ENCODE measurements around the gene CDK5RAP3.

The CDK5RAP3 gene

DNA sequence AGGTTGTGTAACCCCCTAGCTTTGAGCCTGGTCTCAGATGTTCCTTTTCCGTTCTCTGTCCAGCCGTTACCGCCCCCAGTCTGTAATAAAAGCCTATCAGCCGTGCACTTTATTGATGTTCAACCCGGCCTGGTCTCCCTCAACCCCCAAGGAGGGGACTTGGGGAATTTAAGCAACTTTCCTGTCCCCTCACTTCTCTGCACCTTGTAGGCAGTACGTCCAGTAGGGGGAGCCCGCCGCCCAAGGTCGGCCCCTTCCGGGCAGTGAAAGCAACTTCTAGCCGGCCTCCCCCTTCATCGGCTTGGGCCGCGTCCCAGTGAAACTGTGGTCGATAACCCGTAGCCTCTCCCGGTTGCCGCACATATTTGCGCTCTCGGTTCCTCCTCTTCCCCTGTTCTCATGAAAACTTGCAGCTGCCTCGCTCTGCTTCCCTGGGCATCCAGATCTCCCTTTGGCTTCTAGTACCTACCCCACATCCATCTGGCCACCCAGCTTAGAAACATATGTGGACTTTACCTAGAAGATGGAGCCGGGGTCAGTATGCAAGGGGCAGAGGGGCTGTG, 21.6 kb upstream of the CDK5RAP3 start:
- DNase-seq (ENCODE audit: low spot score) (peak; percentile 55), FAIRE-seq (no peak)

DNA sequence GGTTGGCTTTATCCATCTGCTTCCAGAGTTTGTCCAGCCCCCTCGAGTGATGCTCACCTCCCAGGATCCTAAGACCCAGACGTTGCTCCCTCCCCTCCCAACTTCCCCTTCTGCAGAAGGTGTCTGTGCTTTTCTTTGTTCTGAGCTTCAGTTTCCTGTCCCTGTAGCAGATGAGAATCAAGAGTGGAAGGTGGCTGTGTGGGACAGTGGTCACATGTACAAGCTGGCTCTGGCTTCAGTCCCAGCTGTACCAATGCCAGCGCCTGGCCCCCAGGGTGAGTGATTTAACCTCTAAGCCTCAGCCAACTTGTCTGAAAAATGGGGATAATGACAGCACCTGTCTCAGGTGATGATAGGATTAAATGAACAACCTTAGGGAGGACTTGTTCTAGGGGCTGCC, 21.0 kb upstream of the CDK5RAP3 start:
- DNase-seq (ENCODE audit: low spot score) (no peak), FAIRE-seq (no peak)

DNA sequence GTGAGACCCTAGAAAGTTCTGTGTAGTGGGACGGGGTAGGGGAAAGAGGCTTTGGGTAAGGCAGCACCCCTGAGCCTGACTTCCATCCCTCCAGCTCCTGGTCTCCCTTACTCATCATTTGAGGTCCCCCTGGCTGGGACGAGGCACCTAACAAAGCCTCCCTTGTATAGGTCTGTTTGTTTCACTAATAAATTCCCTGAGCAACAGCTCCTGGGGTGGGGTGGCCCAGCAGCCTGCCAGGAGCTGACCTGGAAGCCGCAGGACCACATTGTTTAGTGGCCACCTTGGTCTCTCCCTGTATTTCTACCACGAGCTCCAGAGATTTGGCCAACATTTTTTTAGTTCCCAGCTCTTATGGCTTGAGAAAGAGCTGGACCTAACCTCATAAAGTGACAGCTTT, 20.5 kb upstream of the CDK5RAP3 start:
- DNase-seq (ENCODE audit: low spot score) (no peak), FAIRE-seq (no peak)

DNA sequence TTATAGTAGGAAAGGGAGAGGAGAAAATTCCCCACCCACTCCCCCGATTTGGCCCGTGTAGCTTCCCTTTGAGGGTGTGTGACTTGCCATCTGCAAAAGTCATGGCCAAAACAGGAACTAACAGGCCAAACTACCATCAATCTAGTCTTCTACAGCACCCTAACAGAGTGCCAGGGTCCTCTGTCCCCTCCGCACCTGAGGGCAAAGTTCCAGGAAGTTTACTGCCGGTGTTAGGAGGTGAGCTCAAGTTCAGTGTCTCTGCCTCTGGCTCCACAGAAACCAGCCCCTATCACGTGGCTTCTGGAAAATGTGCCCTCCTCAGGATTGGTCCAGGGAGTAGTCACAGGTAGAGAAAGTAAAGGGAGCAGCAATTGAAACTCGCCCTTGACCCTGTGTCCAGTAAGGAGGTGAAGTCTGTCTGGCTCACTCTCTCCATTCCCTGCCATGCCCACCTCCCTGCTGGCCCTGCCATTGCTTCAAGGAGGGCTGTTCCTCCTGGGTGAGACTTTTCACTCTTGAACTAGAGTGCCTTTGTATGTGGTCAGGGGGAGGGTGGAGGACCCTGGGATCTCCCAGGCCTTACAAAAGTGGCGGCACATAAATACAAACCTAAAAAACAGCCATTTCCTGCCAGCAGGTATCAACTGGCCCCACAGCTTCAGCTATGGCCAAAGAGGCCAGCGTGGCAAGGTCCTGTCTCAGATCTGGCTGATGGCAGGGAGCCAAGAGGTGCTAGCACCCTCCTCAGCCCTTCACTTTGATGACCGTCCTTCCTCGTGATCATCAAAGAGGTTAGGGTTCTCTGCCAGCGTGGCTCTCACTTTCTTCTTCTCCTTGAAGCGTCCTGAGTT, 18.5 kb upstream of the CDK5RAP3 start:
- DNase-seq (ENCODE audit: low spot score) (no peak), FAIRE-seq (no peak)

DNA sequence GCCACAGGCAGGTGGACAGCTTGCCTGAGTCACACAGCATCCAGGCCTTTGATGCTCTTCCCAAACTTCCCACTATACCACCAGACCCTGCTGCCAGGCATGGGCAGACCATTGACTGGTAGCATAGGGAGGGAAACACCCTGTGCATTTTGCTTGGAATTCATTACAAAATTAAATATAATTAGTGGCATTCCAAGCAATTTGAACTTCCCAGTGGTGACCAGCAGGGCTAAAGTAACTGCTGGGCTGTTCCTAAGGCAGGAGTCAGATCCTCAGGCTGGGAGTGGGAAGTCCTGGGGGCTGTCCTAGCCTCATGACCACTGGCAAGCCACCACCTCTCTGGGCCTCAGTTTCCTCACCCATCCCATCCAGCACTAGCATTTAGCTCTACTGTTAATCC, 17.0 kb upstream of the CDK5RAP3 start:
- DNase-seq (ENCODE audit: low spot score) (no peak), FAIRE-seq (no peak)

DNA sequence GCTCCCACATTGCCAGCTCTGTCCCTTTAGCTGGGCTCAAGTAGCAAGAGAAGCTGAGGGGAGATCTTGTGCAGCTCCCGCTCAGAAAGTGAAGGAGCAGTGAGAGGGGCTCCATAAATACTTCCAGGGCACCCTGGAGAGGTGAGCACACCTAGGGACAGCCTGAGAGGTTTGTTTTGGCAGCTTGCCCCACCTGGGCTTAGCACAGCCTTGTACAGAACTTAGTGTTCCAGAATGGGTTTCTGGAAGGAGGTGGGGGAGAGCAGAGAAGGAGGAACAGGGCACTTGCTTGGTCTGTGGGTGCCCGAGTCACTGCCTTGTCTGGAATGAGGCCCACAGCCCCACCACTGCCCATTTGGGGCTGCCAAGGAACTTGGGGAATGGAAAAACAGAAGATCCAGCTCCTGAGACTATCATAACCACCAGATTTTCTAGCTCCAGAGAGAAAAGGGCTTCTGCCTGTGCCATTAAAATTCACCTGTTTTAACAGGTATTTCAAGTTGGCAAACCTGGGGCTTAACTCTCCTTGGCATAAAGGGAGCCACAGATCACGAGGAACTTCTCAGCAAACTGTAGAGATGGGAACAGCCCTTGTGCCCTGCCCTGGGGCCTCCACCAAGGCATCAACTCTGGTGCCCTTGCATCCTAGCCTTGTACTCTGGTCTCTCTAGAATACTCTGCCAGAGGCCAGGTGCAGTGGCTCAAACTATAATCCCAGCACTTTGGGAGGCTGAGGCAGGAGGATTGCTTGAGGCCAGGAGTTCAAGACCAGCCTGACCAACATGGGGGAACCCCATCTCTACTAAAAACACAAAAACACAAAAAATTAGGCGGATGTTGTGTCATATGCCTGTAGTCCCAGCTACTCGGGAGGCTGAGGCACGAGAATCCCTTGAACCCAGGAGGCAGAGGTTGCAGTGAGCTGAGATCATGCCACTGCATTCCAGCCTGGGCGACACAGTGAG, 15.1 kb upstream of the CDK5RAP3 start:
- FAIRE-seq, result no peak

DNA sequence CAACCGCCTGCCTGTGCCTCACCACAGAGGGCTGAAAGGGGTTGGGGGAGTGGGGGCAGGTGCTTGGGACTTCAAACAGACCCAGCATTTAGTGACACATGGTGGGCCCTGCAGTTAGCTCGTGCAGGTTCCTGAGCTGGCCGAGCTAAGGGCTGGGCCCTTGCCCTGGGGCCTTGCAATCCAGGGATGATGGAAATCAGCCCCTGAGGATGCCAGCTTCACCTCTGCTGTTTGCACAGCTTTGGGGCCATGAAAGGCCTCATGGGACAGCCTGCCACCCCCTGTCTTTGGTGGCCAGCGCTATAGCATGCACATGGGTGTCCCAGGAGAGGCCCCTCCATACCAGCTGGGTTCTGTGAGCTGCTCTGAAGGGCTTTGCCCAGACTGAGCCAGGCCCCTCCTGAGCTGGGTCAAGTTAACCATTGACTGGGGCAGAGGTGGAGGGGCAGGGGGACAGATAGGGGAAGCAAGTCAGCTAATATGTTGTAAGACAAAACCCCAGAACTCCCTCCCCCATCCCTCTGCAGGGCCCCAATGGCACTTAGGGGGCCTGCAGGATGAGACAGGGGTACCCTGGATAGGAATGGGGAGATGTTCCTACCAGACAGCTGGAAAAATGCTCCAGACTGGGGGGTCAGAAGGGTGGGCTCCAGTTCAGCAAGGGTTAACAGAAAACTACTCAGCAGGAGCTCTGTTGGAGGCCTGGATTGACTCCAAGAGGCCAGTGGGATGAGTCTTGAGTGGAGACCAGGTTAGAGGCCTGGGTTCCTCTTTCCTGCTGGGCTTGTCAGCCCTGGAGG, 13.9 kb upstream of the CDK5RAP3 start:
- no peak for DNase-seq (ENCODE audit: low spot score)

More for the DNA sequence above, 15.1 kb upstream of the CDK5RAP3 start:
- no peak for DNase-seq (ENCODE audit: low spot score)

DNA sequence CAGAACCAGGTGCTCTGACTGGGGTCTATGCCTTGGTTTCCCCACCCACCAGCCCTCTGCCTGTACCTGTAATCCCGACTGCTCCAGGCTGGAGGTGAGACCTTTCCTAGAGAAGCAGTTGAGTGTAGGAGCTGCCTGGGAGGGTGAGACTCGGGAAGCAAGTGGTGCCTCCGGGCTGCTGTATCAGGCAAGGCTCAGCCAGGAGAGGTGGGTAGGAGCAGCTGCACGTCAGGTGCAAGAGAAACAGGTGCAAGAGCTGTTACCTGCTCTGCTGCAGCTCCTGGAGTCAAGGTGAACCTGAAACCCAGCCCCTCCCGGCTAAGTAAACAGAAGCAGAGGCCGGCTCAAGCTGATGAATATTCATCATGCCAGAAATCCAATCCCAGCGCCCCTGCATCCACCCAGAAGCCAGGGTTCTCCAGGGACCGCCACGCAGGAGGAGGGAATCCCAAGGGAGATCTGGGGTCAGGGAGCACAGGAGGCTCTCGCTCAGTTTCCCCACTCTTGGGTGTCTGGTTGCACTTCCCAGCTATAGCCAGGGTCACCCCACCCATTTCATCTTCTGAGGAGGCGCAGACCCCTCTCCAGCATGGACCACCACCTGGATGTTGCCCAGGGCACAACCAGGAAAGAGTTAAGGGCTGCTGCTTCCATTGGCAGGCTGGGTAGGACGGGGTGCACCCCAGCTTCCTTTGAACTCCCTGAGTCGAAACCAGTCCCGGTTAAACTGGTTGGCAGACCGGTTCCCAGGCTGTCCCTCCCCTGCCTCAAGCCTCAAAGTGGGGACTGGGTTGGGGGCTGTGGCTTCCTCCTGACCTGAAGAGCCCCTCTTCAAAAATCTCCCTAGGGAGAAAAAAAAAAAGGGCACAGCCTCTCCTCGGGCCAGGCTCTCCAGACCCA, 13.1 kb upstream of the CDK5RAP3 start, which contains the start of gene PRR15L:
Gene PRR15L (minus strand): TSS at position 293 of the 900 bp plus-strand sequence. CDS start 4,649 bp downstream, outside the sequence.
- no peak for DNase-seq (ENCODE audit: low spot score)
- FAIRE-seq, result no peak

More for the DNA sequence above, 13.9 kb upstream of the CDK5RAP3 start:
- FAIRE-seq, result no peak

DNA sequence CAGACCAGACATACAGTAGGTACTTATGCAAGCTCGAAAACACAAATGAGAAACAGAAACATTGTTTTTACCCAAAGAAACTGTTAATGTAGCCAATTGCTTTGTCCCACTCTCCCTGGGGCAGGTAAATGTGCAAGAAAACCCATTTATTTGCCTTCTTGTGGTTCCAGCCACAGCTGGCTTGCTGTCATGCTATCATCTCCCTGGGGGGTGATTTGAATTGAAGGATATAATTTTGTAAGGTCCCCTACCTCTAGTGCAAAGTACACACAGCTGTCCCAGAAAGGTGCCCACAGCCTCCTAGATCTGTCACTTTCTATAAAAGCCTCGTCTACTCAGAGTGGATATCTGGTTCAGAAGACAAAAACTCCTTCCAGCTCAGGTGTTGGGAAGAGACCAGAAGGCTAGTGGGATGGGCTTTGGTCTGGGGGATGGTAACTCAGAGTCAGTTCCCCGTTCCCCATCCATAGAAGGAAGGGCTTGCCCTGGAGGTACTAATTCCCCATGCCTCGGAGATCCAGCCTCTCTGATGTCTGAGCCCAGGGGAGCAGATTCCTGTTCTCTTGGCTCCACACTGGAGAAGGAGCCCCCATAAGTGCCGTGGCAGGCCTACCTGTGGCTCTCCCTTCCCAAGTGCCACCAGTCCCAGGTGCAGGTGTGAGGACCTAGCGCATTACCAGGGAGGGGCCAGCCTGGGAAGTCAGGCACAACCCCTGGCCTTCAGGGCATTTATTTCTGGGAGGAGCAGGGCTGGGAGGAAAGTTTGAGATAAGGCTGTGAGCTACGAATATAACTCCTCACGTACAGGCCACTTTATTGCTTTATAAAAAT, 10.9 kb upstream of the CDK5RAP3 start:
- no peak for DNase-seq (ENCODE audit: low spot score)
- FAIRE-seq, result no peak

DNA sequence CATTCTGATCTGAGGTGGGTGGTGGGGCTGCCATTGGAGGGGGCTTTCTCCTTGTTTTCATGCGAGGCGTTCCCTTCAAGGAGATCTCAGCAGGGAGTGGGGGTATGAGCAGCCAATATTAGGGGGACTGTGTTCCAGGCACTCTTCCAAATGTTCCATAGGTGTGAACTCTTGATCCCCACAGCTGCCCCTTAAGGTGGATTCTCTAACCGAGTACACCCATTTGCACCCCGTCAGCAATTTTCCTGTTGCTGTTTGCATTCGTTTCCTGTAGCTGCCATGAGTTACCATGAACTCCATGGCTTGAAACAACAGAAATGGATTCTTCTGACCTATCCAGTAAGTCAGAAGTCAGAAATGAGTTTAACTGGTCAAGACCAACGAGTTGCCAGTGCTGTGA, 9.5 kb upstream of the CDK5RAP3 start:
- FAIRE-seq, result no peak
- no peak for DNase-seq (ENCODE audit: low spot score)

DNA sequence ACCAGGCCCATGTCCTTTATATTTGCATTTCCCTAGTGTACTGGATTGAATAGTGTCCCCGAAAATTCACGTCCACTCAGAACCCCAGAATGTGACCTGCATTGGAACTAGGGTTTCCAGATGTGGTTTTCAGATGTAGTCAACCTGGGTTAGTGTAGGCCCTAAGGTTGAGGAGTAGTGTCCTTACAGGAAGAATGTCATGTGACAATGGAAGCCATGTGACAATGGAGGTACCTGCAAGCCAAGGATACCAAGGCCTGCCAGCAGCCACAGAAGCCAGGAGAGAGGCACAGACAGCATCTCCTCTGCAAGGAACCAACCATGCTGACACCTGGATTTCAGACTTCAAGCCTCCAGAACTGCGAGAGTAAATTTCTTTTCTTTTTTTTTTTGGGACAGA, 8.0 kb upstream of the CDK5RAP3 start:
- FAIRE-seq (no peak), DNase-seq (ENCODE audit: low spot score) (no peak)

DNA sequence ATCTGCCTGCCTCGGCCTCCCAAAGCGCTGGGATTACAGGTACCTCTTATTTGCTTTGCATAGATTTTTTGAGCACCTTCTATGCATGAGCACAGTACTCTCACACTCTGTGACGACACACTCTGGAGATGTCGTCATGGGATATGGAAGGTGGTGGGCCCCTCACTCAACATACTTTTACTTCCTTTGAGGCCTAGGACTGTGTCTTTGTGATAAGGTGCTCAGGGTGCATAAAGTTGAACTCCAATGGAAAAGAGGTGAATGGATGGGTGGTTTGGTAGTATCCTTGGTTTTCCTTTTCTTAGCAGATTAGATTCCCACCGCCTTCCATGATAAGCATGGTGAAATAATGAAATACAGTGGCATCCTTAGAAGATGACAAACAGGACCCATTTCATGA, 6.1 kb upstream of the CDK5RAP3 start:
- FAIRE-seq (no peak), DNase-seq (ENCODE audit: low spot score) (no peak)

DNA sequence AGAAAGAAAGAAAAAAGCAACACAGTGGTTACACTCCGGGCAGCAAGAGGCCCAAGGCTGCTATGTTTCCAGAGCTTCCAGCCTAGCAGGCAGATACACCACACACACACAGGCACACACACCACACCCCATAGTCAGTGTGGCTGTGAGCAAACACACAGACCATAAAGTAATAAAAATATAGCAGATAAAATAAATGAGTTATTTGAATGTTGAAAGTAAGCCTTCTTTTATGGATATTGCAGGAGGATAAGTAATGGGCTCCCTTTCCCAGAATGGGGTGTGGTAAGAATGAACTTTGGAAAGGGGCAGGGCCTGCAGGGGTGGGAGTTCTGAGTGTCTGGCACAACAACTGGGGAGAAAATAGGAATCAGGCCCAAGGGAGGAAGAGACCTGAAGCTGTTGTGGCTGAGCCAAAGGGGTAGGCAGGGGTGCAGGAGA, 4.8 kb upstream of the CDK5RAP3 start:
- no peak for FAIRE-seq

DNA sequence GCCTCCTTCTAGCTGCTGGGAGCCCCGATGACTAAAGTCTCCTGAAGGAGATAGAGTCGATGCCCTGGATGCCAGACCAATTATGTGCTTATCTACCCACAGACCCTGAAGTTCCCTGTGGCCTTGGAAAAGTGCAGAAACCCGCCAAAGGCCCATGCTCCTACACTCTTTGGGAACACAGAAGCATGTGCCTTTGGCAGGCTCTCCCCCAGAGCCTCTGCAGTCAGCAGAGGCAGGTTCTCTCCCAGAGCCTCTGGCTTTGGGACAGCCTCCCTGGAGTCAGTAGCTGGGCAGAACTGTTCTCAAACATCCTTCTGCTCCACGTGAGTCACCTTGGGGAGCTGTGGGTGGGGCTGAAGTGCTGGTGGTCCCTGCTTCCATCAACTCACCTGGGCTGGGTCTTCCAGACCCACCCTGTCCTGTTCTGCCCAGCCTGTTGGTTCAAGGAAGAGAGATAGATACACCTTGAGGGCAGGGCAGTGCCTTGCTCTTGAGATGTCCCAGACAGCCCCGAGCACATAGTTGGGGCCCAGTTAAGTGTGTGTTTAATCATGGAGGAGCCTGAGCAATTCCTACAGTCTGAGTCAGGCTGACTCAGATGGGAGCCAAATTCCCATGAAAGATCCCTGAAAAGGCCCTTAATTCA, 3.2 kb upstream of the CDK5RAP3 start:
- no peak for FAIRE-seq

More for the DNA sequence above, 4.8 kb upstream of the CDK5RAP3 start:
- no peak for DNase-seq (ENCODE audit: low spot score)

DNA sequence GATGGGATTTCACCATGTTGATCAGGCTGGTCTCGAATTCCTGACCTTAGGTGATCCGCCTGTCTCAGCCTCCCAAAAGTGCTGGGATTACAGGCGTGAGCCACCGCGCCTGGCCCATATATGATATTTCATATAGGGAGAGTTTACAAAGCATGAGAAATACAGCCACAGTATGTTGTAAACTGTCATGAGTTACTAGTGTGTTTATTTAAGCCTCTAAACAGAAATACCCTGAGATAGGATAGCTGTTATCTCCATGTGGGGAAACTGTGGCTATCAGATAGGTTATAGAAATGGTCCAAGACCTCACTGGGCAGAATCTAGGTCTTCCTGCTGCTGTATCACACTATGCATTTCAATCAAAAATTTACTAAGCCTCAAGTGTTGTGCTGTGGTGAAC, 2.1 kb upstream of the CDK5RAP3 start:
- no peak for FAIRE-seq

More for the DNA sequence above, 3.2 kb upstream of the CDK5RAP3 start:
- peak; percentile 63 for DNase-seq (ENCODE audit: low spot score)

DNA sequence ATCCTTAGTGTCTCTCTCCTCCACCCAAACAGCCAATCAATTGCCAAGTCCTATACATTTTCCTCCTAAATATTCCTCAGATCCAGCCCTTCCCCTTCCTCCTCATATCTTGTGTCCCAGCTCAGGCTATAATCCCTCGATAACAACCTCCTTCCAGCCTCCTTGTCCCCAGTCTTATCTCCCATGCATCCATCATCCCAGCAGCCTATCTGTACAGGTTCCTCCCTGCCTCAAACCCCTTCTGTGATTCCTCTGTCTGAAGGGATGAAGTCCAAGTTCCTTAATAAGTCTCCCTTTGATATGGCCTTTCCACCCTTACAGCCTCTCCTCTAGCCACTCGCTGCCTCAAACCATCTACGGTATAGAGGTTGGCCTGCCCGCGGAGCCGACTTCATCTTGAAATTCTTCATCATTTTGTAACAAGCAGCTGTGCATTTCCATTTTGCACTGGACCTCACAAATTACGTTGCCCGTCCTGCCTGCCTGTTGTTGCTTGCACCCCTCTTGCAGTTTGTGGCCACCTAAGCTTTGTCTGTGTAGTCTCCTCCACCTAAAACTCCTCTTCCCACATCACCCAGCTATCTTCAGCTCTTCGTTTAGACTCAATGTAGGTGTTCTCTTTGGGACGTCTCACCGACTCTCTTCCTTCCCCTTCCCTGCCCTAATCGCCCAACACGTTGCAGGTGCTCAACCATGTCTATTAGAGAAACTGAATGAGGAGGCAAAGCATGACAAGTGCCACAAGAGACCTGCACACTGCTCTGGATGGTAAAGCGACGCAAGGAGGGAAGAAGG, 786 bp upstream of the CDK5RAP3 start:
- no peak for FAIRE-seq
- no peak for DNase-seq (ENCODE audit: low spot score)

More for the DNA sequence above, 2.1 kb upstream of the CDK5RAP3 start:
- DNase-seq (ENCODE audit: low spot score), result no peak

DNA sequence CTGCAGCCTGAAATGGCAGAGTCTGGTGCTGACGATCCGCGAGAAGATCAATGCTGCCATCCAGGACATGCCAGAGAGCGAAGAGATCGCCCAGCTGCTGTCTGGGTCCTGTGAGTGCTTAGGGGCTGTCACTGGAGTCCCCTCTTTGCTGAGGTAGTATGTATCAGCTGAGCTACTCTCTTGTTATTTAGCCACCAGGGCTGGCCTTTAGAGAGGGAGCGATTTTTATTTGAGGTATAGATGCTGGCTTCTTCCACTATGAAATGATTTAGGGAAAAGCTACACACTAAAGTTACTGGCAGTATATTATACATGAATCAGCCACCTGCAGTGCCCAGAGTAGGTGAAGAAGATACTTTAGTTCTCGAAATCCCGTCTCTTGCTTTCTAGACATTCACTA, 2.6 kb downstream of the CDK5RAP3 start:
- DNase-seq (ENCODE audit: low spot score), result peak; percentile 60
- no peak for FAIRE-seq

Measured in RCC 7860 (cell line).